ENCODE measurements around the gene NIPAL3.
"Not testable (repeated sequence)": the region's sequence is repeated elsewhere in the genome, so short reads cannot be mapped to it uniquely, and the experiment has no call there.

NIPAL3 gene

DNA sequence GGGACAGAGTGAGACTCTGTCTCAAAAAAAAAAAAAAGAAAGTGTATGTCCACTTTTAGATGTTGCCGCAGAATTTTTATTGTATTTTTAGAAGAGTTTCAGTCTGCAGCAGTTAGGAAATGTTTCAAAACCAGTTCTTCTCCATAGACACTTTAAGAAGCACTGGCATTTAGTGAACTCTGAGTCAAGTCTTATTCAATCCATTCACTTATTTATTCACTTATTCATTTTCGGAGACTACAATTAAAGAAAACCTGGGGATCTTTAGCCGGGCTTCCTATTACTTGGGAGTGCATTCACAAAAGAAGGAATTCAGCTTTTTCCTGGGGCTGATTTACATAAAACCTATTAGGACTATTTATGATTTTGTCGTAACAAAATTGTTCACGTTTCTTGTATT, 99.3 kb downstream of the NIPAL3 start:
- no peak for DNase-seq (ENCODE audit: low read depth in 2 of 2, low spot score in 1 of 2)

DNA sequence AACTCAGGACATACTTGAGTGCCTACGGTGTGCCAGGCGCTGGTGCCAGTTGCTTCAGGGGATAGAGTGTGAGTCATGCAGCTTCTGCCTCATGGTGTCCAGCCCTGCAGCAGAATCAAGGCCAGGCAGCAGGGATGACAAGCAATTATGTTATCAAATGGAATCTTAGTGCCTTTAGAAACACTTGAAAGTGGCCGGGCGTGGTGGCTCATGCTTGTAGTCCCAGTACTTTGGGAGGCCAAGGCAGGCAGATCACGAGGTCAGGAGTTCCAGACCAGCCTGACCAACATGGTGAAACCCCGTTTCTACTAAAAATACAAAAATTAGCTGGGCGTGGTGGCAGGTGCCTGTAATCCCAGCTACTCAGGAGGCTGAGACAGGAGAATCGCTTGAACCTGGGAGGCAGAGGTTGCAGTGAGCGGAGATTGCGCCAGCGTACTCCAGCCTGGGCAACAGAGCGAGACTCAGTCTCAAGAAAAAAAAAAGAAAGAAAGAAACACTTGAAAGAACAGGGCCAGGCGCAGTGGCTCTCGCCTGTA, 100.1 kb downstream of the NIPAL3 start:
- DNase-seq (ENCODE audit: low read depth in 2 of 2, low spot score in 1 of 2) = not testable (repeated sequence)

GRCh38 chr1:24516506-24516905, 100.9 kb downstream of the NIPAL3 start:
- no peak for DNase-seq (ENCODE audit: low read depth in 2 of 2, low spot score in 1 of 2)

- DNase-seq (ENCODE audit: low read depth in 2 of 2, low spot score in 1 of 2) = no peak
Observed at GRCh38 chr1:24517898-24518297, 102.3 kb downstream of the NIPAL3 start.

DNA sequence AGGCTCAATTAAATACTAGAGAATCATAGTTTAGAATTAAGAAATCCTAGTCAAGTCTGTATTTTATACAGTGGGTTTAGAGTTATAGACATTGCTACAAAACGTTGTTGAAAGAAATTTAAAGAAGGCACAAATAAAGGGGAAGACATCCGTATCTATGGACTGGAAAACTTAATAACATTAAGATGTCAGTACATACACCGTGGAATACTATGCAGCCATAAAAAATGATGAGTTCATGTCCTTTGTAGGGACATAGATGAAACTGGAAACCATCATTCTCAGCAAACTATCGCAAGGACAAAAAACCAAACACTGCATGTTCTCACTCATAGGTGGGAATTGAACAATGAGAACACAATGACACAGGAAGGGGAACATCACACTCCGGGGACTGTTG, 104.7 kb downstream of the NIPAL3 start:
- not testable (repeated sequence) for DNase-seq (ENCODE audit: low read depth in 2 of 2, low spot score in 1 of 2)

Measured in stimulated activated CD8-positive, alpha-beta memory T cell treated with anti-CD3 and anti-CD28 coated beads, Interleukin-4, amount 100 ng/mL, for 4 hours (primary cell).